ENCODE measurements around the gene ZHX3. TPM values are rescaled to one million over a fixed set of nuclear protein-coding genes. Genes with fewer than 3 reads are reported as not detected.

ZHX3 gene
- total and polyA plus RNA-seq, 2 donors = 15.4 to 28.2 TPM

- Histone ChIP-seq H3K36me3 (ENCODE audit: insufficient read depth) (no peaks in the 10 kb centered on the region), H3K27ac (ENCODE audit: low read depth) (no peak overlapping the region), H3K4me1 (ENCODE audit: insufficient read depth) (no peaks in the 10 kb centered on the region), H3K4me3 (ENCODE audit: low read depth, low read length) (no peak overlapping the region)
- 96% methylated on average over 4 of the region's 4 CpGs for WGBS
- DNase-seq (ENCODE audit: extremely low spot score) = no peak
Observed at GRCh38 chr20:41198443-41198842, 119.1 kb downstream of the ZHX3 start.

GRCh38 chr20:41196653-41197225 lies 120.8 kb downstream of the ZHX3 start:
- no peak overlapping the region for H3K4me3 ChIP-seq (ENCODE audit: low read depth, low read length)
- 97% methylated on average over 1 of the region's 1 CpG for WGBS
- H3K36me3 ChIP-seq (ENCODE audit: insufficient read depth) = no peaks in the 10 kb centered on the region
- no peaks in the 10 kb centered on the region for H3K4me1 ChIP-seq (ENCODE audit: insufficient read depth)
- H3K27ac ChIP-seq (ENCODE audit: low read depth) = no peak overlapping the region
- no peak for DNase-seq (ENCODE audit: extremely low spot score)

- no peak overlapping the region for H3K4me3 ChIP-seq (ENCODE audit: low read depth, low read length)
- 89% methylated on average over 3 of the region's 3 CpGs for WGBS
- H3K36me3 ChIP-seq (ENCODE audit: insufficient read depth) = no peaks in the 10 kb centered on the region
- DNase-seq (ENCODE audit: extremely low spot score) = no peak
- H3K4me1 ChIP-seq (ENCODE audit: insufficient read depth) = no peaks in the 10 kb centered on the region
- H3K27ac ChIP-seq (ENCODE audit: low read depth) = no peak overlapping the region
Observed at GRCh38 chr20:41192575-41192974, 125.0 kb downstream of the ZHX3 start.

- 93% methylated on average over 5 of the region's 5 CpGs for WGBS
- Histone ChIP-seq H3K4me3 (ENCODE audit: low read depth, low read length) (no peak overlapping the region), H3K4me1 (ENCODE audit: insufficient read depth) (no peaks in the 10 kb centered on the region), H3K27ac (ENCODE audit: low read depth) (no peak overlapping the region), H3K36me3 (ENCODE audit: insufficient read depth) (no peaks in the 10 kb centered on the region)
- DNase-seq (ENCODE audit: extremely low spot score) = no peak
Observed at GRCh38 chr20:41191562-41192500, 125.7 kb downstream of the ZHX3 start.

- Histone ChIP-seq H3K4me1 (ENCODE audit: insufficient read depth) (no peaks in the 10 kb centered on the region), H3K27ac (ENCODE audit: low read depth) (no peak overlapping the region), H3K4me3 (ENCODE audit: low read depth, low read length) (no peak overlapping the region), H3K36me3 (ENCODE audit: insufficient read depth) (peaks cover 2% of the 10 kb centered on the region)
- DNase-seq (ENCODE audit: extremely low spot score) = no peak
Observed at GRCh38 chr20:41187668-41188067, 129.9 kb downstream of the ZHX3 start.

- H3K36me3 ChIP-seq (ENCODE audit: insufficient read depth) = peaks cover 2% of the 10 kb centered on the region
- no peak for DNase-seq (ENCODE audit: extremely low spot score)
- H3K27ac ChIP-seq (ENCODE audit: low read depth) = no peak overlapping the region
- H3K4me1 ChIP-seq (ENCODE audit: insufficient read depth) = no peaks in the 10 kb centered on the region
- H3K4me3 ChIP-seq (ENCODE audit: low read depth, low read length) = no peak overlapping the region
- WGBS = 90% methylated on average over 11 of the region's 11 CpGs
Observed at GRCh38 chr20:41185013-41185757, 132.3 kb downstream of the ZHX3 start.

- Histone ChIP-seq H3K4me3 (ENCODE audit: low read depth, low read length) (no peak overlapping the region), H3K4me1 (ENCODE audit: insufficient read depth) (no peaks in the 10 kb centered on the region), H3K27ac (ENCODE audit: low read depth) (no peak overlapping the region), H3K36me3 (ENCODE audit: insufficient read depth) (peaks cover 2% of the 10 kb centered on the region)
- DNase-seq (ENCODE audit: extremely low spot score) = no peak
- WGBS = 90% methylated on average over 2 of the region's 2 CpGs
Observed at GRCh38 chr20:41183831-41184230, 133.7 kb downstream of the ZHX3 start.

GRCh38 chr20:41183391-41183790 lies 134.1 kb downstream of the ZHX3 start:
- Histone ChIP-seq H3K27ac (ENCODE audit: low read depth) (no peak overlapping the region), H3K4me3 (ENCODE audit: low read depth, low read length) (no peak overlapping the region), H3K4me1 (ENCODE audit: insufficient read depth) (no peaks in the 10 kb centered on the region), H3K36me3 (ENCODE audit: insufficient read depth) (peaks cover 2% of the 10 kb centered on the region)
- 98% methylated on average over 6 of the region's 6 CpGs for WGBS
- DNase-seq (ENCODE audit: extremely low spot score) = no peak

- Histone ChIP-seq H3K4me3 (ENCODE audit: low read depth, low read length) (no peak overlapping the region), H3K4me1 (ENCODE audit: insufficient read depth) (no peaks in the 10 kb centered on the region), H3K27ac (ENCODE audit: low read depth) (no peak overlapping the region), H3K36me3 (ENCODE audit: insufficient read depth) (peaks cover 2% of the 10 kb centered on the region)
- no peak for DNase-seq (ENCODE audit: extremely low spot score)
- WGBS = 88% methylated on average over 10 of the region's 10 CpGs
Observed at GRCh38 chr20:41182296-41183212, 135.0 kb downstream of the ZHX3 start.

- H3K27ac ChIP-seq (ENCODE audit: low read depth) = no peak overlapping the region
- no peak overlapping the region for H3K4me3 ChIP-seq (ENCODE audit: low read depth, low read length)
- no peaks in the 10 kb centered on the region for H3K4me1 ChIP-seq (ENCODE audit: insufficient read depth)
- 98% methylated on average over 3 of the region's 3 CpGs for WGBS
- peaks cover 2% of the 10 kb centered on the region for H3K36me3 ChIP-seq (ENCODE audit: insufficient read depth)
- no peak for DNase-seq (ENCODE audit: extremely low spot score)
Observed at GRCh38 chr20:41181567-41181966, 136.0 kb downstream of the ZHX3 start.

GRCh38 chr20:41180599-41181333 lies 136.8 kb downstream of the ZHX3 start:
- 93% methylated on average over 6 of the region's 6 CpGs for WGBS

GRCh38 chr20:41179961-41180360 lies 137.6 kb downstream of the ZHX3 start:
- Histone ChIP-seq H3K4me1 (ENCODE audit: insufficient read depth) (no peaks in the 10 kb centered on the region), H3K36me3 (ENCODE audit: insufficient read depth) (peaks cover 2% of the 10 kb centered on the region), H3K4me3 (ENCODE audit: low read depth, low read length) (no peak overlapping the region), H3K27ac (ENCODE audit: low read depth) (no peak overlapping the region)
- WGBS = 94% methylated on average over 8 of the region's 8 CpGs
- no peak for DNase-seq (ENCODE audit: extremely low spot score)

More at GRCh38 chr20:41180599-41181333, 136.8 kb downstream of the ZHX3 start:
- H3K27ac ChIP-seq (ENCODE audit: low read depth) = no peak overlapping the region
- H3K4me3 ChIP-seq (ENCODE audit: low read depth, low read length) = no peak overlapping the region
- H3K36me3 ChIP-seq (ENCODE audit: insufficient read depth) = peaks cover 2% of the 10 kb centered on the region
- DNase-seq (ENCODE audit: extremely low spot score) = no peak
- H3K4me1 ChIP-seq (ENCODE audit: insufficient read depth) = no peaks in the 10 kb centered on the region
